Measurements from ENCODE around the gene PSMG1.

DNA sequence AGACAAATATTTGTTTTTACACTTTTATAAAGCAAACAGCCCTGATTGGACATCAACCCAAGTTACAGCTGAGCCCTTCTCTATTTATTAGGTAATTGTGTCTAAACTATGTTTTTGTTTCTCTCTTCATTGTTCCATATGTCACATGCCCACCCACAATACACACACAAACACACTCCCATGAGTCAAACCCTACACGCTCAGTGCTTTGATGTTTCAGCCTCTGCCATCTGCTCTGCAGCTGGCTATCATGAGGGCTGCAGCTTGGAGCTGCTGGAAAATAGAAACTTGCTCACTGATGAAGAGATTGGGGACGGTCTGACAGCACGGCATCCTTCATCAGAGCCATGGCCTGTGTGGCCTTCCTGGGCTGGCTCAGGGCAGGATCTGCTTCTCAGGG lies 41.7 kb downstream of the PSMG1 start:
- no peak for TF ChIP-seq CTCF (IDR thresholded peaks at IDR 0.05)
- TF ChIP-seq POLR2AphosphoS5 (IDR thresholded peaks at IDR 0.05): no peak
- no peak for TF ChIP-seq POLR2A (IDR thresholded peaks at IDR 0.05)
- no peak for TF ChIP-seq EP300 (IDR thresholded peaks at IDR 0.05)
